Mucosa of descending colon (tissue), 3 donors: ENCODE results near the gene PRDM16. TPM values are rescaled to one million over a fixed set of nuclear protein-coding genes. Genes with fewer than 3 reads are reported as not detected.

Experiments
- ATAC-seq: fragments of 200-7000 bp; cut with Tn5 transposase; one replicate; pipeline ENCODE4 v1.9.1; 2020; ENCODE audit warnings: mild to moderate bottlenecking, moderate library complexity
- DNase-seq, 3 donors: peaks; one replicate each; pipeline ENCODE4 v3.0.0-alpha.2; 2020
- H3K36me3 ChIP-seq: fragments of 200-600 bp; one replicate; pipeline ENCODE4 v1.8.0; 2021; ENCODE audit warnings: low read depth, mild to moderate bottlenecking
- H3K4me1 ChIP-seq: fragments of 200-600 bp; one replicate; pipeline ENCODE4 v1.8.0; 2021; ENCODE audit warnings: low read depth, mild to moderate bottlenecking
- H3K4me3 ChIP-seq: fragments of 200-600 bp; one replicate; pipeline ENCODE4 v1.8.0; 2021; ENCODE audit warnings: mild to moderate bottlenecking
- H3K9me3 ChIP-seq: fragments of 200-600 bp; one replicate; pipeline ENCODE4 v1.8.0; 2021; ENCODE audit warnings: mild to moderate bottlenecking
- intact Hi-C, 2 donors: fragments of 100-400 bp; cut with DNase I in 1 of 2; cut with micrococcal nuclease in 1 of 2; formaldehyde crosslinking; loops; one replicate each; pipeline versions ENCODE4 v1.11.0 to v1.11.1; 2022; cut with DNase I, micrococcal nuclease
- total RNA-seq, 3 donors: library from RNA; stranded (reverse); fragmentation: NEBNext Ultra II Directional in 2 of 3; extraction: Animal tissue kit (Norgen Biotek cat#: 25700) in 2 of 3; gene quantifications; one replicate each; pipeline versions ENCODE4 v1.2.1 to v1.2.4, GENCODE V29; 2021 to 2023
- TF ChIP-seq, protein P1 (sequence below): fragments of 200-600 bp; IDR thresholded peaks from one replicate; pipeline ENCODE4 v1.8.0; 2022; ENCODE audit warnings: antibody characterized with exemption, mild to moderate bottlenecking
- donor health status: DM: no; HTN: no; CAD: no; lungs with moderate emphysema.
- donor health status: DM: no; HTN: no; CAD: no.
- donor health status: DM: no; HTN: yes; CAD: no.

Gene PRDM16
- total RNA-seq, 3 donors from 2014 or later: 1.6 to 2.5 (median 2.4) TPM

- H3K9me3 ChIP-seq: no peaks in the 10 kb centered on the region
- no peak for ATAC-seq
- H3K4me1 ChIP-seq: no peaks in the 10 kb centered on the region
- no peaks in the 10 kb centered on the region for H3K36me3 ChIP-seq
- TF ChIP-seq, protein P1, sequence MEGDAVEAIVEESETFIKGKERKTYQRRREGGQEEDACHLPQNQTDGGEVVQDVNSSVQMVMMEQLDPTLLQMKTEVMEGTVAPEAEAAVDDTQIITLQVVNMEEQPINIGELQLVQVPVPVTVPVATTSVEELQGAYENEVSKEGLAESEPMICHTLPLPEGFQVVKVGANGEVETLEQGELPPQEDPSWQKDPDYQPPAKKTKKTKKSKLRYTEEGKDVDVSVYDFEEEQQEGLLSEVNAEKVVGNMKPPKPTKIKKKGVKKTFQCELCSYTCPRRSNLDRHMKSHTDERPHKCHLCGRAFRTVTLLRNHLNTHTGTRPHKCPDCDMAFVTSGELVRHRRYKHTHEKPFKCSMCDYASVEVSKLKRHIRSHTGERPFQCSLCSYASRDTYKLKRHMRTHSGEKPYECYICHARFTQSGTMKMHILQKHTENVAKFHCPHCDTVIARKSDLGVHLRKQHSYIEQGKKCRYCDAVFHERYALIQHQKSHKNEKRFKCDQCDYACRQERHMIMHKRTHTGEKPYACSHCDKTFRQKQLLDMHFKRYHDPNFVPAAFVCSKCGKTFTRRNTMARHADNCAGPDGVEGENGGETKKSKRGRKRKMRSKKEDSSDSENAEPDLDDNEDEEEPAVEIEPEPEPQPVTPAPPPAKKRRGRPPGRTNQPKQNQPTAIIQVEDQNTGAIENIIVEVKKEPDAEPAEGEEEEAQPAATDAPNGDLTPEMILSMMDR: no peak
- intact Hi-C loops: no loop called here
- H3K4me3 ChIP-seq: no peak overlapping the region
- DNase-seq: no peak
Measured at GRCh38 chr1:3122311-3122710, 53.3 kb downstream of the PRDM16 start.

- DNase-seq (no peak), ATAC-seq (no peak)
- H3K36me3 ChIP-seq: no peaks in the 10 kb centered on the region
- H3K4me3 ChIP-seq: no peak overlapping the region
- no peaks in the 10 kb centered on the region for H3K9me3 ChIP-seq
- H3K4me1 ChIP-seq: no peaks in the 10 kb centered on the region
- intact Hi-C loops: no loop called here
- TF ChIP-seq, protein P1: no peak
Measured at GRCh38 chr1:3124246-3124645, 55.2 kb downstream of the PRDM16 start.

DNA sequence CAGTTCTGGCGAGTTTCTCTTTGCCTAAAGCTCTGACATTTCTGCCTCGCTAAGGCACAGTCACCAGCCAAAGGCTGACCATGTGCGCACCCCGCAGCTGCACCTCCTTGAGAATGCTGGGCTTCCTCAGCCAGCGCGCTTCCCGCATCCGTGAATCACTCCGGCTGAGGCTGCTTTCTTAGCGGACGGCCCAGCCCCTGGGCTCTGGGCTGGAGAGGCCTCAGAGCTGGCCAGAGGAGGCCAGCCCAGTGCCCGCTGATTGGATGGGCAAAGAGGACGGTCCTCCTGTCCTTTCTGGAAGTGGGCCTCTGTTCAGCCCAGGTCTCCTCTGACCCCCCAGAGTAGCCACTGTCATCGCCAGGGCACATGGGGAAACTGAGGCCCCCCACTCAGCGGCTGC is 56.1 kb downstream of the PRDM16 start:
- no peak for ATAC-seq
- DNase-seq: no peak
- Histone ChIP-seq H3K4me1 (no peaks in the 10 kb centered on the region), H3K9me3 (no peaks in the 10 kb centered on the region), H3K36me3 (no peaks in the 10 kb centered on the region), H3K4me3 (no peak overlapping the region)
- TF ChIP-seq, protein P1: no peak
- intact Hi-C loops: no loop called here

DNA sequence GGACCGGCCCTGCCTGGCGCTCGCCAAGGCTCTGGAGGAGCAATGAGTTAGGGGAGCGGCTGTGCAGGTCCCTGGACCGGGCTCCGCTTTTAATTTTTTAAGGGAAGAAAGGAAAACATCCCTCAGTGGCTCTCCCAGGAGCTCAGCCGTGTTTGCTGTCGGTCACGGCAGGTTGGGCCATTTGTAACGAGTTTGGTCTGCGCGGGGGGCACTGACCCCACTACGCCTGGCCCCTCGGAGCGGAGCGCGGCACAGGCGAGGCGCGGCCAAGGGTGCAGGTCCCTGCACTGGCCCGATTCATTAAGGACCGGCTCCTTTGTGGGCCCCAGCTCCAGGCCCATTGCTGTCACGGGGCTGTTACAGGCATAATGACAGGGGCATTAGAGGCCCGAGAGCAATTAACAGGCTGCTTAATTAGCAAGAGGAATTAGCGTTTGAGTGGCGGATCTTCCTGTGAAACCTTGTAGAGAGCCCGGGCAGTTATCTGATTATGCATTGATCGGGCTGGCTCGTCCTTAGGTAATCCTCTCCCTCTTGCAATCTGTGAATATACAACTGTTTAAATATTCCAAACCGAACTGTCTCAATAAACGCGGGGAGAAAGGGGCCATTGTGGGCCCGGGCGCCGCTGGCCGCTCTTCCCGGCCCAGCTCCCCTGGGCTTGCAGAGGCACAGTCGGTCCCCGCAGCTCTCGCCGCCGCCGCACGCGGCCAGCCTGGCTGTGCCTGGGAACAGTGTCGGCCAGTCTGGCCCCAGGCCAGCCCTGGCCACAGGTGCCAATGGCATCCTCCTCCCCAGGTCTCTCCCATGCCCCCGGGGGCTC is 56.8 kb downstream of the PRDM16 start:
- H3K4me1 ChIP-seq: no peaks in the 10 kb centered on the region
- no peaks in the 10 kb centered on the region for H3K36me3 ChIP-seq
- no peaks in the 10 kb centered on the region for H3K9me3 ChIP-seq
- ATAC-seq (no peak), DNase-seq (no peak)
- no peak overlapping the region for H3K4me3 ChIP-seq
- TF ChIP-seq, protein P1: no peak
- intact Hi-C loops: no loop called here

DNA sequence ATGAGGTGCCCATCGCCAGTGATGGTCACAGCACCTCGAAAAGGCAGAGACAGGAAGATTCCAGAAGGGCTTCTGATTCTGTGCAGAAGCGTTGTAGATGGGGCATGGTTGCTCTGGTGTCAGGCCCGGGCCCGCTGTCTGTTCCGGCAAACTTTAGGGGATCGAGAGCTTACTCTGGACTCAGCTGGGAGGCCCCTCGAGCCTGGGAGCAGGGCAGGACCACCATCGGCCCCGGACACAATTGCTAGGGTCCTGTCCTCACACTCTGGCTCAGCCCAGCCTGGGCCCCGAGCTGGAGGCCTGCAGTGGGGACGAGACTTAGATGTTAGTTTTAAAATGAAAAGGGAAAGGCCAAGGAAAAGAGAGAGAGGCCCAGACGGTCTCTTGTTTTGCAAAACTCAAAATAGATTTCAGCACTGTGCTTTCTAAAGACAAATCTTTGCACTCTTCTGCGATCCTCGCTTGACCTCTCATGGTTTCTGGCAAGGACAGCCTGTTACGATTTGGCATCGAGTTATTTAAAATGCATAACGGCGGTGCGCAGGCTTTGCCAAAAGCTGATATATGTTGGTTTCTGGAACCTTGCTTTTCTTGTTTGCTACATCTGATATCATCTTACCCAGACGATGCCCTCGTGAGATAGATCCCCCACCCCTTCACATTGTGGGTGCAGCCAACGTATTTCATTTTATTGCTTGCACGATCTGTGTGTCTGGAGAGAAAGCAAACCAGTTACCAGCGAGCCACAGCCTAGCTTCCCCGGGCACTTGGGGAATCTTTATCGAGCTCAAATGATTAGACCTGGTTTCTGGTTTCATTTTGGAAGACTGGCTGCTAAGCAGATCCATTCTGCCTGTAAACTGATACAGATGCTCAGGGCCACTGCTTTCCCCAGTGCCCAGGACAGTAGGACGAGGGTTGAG is 58.0 kb downstream of the PRDM16 start:
- H3K36me3 ChIP-seq: no peaks in the 10 kb centered on the region
- no peak overlapping the region for H3K4me3 ChIP-seq
- H3K4me1 ChIP-seq: no peaks in the 10 kb centered on the region
- ATAC-seq (no peak), DNase-seq (no peak)
- TF ChIP-seq, protein P1: no peak
- H3K9me3 ChIP-seq: no peaks in the 10 kb centered on the region
- intact Hi-C loops: no loop called here
